Measurements from ENCODE around the gene ABHD5. TPM values are rescaled to one million over a fixed set of nuclear protein-coding genes. Genes with fewer than 3 reads are reported as not detected.

The ABHD5 gene
- polyA plus RNA-seq, 1 of the 3 experiments (the other 2 are of a cell fraction): 10.4 TPM

DNA sequence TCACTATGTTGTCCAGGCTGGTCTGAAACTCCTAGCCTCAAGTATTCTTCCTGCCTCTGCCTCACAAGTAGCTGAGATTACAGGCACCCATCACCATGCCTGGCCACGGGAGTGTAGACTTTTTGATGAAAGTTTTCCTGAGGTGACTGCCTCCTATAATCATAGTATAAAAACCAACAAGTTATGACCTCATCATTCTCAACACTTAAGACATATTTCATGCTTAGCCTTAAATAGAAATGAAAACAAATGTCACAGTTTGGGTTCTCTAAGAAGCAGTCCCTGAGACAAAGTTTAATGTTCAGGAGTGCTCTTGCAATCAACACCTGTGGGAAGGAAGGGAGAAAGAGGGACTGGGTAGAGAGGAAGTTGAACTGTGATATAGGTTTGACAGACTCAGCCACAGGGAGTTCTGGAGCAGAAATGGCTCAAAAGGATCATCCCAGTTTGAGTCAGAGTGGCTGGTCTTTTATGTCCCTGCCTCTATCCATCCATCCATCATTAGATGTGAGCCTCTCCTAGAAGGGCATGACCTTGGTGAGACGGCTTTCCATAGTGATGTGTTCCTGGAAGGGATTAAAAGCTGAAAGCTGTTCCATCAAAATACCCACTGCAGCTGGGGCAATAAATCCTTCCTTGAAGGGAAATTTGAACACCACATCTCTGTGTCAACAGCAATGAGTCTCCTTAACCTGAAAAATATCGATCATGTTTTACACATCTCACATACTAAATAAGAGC lies 16.2 kb upstream of the ABHD5 start (continued):
- TF ChIP-seq, protein P1, sequence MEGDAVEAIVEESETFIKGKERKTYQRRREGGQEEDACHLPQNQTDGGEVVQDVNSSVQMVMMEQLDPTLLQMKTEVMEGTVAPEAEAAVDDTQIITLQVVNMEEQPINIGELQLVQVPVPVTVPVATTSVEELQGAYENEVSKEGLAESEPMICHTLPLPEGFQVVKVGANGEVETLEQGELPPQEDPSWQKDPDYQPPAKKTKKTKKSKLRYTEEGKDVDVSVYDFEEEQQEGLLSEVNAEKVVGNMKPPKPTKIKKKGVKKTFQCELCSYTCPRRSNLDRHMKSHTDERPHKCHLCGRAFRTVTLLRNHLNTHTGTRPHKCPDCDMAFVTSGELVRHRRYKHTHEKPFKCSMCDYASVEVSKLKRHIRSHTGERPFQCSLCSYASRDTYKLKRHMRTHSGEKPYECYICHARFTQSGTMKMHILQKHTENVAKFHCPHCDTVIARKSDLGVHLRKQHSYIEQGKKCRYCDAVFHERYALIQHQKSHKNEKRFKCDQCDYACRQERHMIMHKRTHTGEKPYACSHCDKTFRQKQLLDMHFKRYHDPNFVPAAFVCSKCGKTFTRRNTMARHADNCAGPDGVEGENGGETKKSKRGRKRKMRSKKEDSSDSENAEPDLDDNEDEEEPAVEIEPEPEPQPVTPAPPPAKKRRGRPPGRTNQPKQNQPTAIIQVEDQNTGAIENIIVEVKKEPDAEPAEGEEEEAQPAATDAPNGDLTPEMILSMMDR (IDR thresholded peaks at IDR 0.05): no peak
- TF ChIP-seq EP300 (IDR thresholded peaks at IDR 0.05; ENCODE audit: borderline replicate concordance in 1 of 2, low read depth in 1 of 2, low read length in 1 of 2): no peak
- no peak for TF ChIP-seq RCOR1 (IDR thresholded peaks at IDR 0.05; ENCODE audit: low read length)
- TF ChIP-seq SMC3 (IDR thresholded peaks at IDR 0.05; ENCODE audit: low read depth, low read length): no peak

DNA sequence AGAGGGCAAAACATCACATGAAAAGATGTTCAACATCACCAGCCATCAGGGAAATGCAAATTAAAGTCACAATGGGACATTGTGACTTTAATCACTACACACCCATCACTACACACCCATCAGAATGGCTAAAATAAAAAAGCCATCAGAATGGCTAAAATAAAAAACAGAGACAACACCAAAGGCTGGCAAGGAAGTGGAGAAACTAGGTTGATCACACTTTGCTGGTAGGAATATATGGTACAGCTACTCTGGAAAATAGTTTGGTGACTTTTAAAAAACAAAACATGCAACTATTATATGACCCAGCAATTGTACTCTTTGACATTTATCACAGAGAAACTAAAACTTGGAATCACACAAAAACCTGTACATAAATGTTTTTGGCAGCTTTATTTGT lies 15.1 kb upstream of the ABHD5 start:
- Histone ChIP-seq H3K36me3 (replicated peaks in 1 of 2; ENCODE audit: control insufficient read depth in 1 of 2, insufficient read depth in 2 of 2, low read length in 1 of 2) (no peaks in the 10 kb centered on the region), H4K20me1 (ENCODE audit: insufficient read depth) (no peaks in the 10 kb centered on the region), H3F3A (replicated peaks; ENCODE audit: insufficient read depth) (no peaks in the 10 kb centered on the region), H3K4me3 (ENCODE audit: low read depth in 2 of 2, low read length in 1 of 2) (no peak overlapping the region), H3K9ac (no peak overlapping the region), H3K4me1 (ENCODE audit: control insufficient read depth in 1 of 2, insufficient read depth in 2 of 2, low read depth in 1 of 2, low read length in 1 of 2) (no peaks in the 10 kb centered on the region), H3K9me2 (no peaks in the 10 kb centered on the region), H3K79me2 (ENCODE audit: insufficient read depth) (no peaks in the 10 kb centered on the region), H2AFZ (ENCODE audit: low read depth) (no peak overlapping the region), H3K4me2 (no peak overlapping the region), H3K9me3 (no peaks in the 10 kb centered on the region), H3K27me3 (ENCODE audit: insufficient read depth) (no peaks in the 10 kb centered on the region), H3K27ac (ENCODE audit: low read depth in 2 of 2, low read length in 1 of 2) (no peak overlapping the region)
- CTCF ChIA-PET: interaction anchor here (1.0 kb wide), 1 partner anchor 15 kb away, joined by 3 read pairs; the partner anchor contains the start of gene ABHD5
- no peak for DNase-seq
- POLR2A ChIA-PET: interaction anchor here (0.7 kb wide), 1 partner anchor 16 kb away, joined by 3 read pairs; no protein-coding TSS in a partner anchor
- TF ChIP-seq RCOR1 (IDR thresholded peaks at IDR 0.05; ENCODE audit: low read length): no peak
- no peak for TF ChIP-seq SMC3 (IDR thresholded peaks at IDR 0.05; ENCODE audit: low read depth, low read length)
- TF ChIP-seq TEAD4 (IDR thresholded peaks at IDR 0.05; ENCODE audit: borderline replicate concordance, insufficient read depth): no peak
- no peak for TF ChIP-seq SIN3A (IDR thresholded peaks at IDR 0.05; ENCODE audit: borderline replicate concordance, low read depth, low read length)
- TF ChIP-seq JUND (IDR thresholded peaks at IDR 0.05): no peak
- TF ChIP-seq RAD21 (IDR thresholded peaks at IDR 0.05; ENCODE audit: low read length): no peak
- TF ChIP-seq, protein P1 (IDR thresholded peaks at IDR 0.05): no peak
- no peak for TF ChIP-seq GABPA (IDR thresholded peaks at IDR 0.05; ENCODE audit: low read depth)
- no peak for TF ChIP-seq EZH2phosphoT487 (IDR thresholded peaks at IDR 0.05; ENCODE audit: borderline replicate concordance, low read depth)
- no peak for TF ChIP-seq EP300 (IDR thresholded peaks at IDR 0.05; ENCODE audit: borderline replicate concordance in 1 of 2, low read depth in 1 of 2, low read length in 1 of 2)
- TF ChIP-seq, protein P2, sequence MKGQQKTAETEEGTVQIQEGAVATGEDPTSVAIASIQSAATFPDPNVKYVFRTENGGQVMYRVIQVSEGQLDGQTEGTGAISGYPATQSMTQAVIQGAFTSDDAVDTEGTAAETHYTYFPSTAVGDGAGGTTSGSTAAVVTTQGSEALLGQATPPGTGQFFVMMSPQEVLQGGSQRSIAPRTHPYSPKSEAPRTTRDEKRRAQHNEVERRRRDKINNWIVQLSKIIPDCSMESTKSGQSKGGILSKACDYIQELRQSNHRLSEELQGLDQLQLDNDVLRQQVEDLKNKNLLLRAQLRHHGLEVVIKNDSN (IDR thresholded peaks at IDR 0.05; ENCODE audit: borderline replicate concordance, low read depth): no peak
- no peak for TF ChIP-seq IRF3 (IDR thresholded peaks at IDR 0.05; ENCODE audit: low read depth, low read length)
- no peak for TF ChIP-seq YY1 (IDR thresholded peaks at IDR 0.05; ENCODE audit: low read depth)
- no peak for TF ChIP-seq CHD2 (IDR thresholded peaks at IDR 0.05; ENCODE audit: low read length, partially characterized antibody)
- no peak for TF ChIP-seq TAF1 (IDR thresholded peaks at IDR 0.05; ENCODE audit: borderline replicate concordance, low read depth, low read length)
